NCI-H524 treated with DMSO at 0.1 percent for 48 hours (cell line): Measurements from ENCODE around the gene GVQW3.

Experiments used
- DNase-seq: peaks from one replicate; lab custom pipeline; 2025; lab: John Stamatoyannopoulos, UW

The GVQW3 gene

DNA sequence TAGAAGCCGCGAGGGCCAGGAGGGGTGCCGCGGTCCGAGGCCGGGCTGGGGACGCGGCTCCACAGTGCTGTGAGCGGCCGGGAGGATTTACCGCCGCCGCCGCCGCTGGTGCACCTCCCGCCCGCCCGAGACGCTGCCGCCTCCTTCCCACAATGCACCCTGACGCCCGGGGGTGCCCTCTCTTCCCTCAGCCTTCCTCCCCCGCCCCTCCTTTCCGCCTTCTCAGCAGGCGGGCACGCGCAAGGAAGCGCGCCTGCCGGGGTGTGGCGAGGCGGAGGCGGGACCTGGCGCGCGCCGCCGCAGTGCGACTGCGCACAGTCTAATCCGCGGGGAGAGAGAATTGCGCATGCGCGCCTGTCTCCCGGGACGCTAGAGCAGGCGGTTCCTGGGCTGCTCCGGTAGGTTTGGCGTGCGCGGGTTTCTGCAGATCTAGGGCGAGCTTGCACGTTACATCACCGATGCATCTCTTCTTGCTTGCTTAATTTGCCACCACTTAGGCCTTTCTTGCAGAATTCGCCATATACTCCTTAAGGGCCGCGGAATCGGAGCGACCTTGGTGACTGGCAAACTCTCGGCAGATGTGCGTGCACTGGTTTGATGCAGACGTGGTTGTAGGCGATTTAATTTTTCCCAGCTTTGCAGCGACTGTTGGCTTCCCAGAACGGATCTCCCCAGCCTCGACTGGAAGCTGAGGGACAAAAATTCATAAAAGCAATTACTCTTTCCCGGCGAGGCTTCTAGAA lies at the start of gene GVQW3, which contains the start of gene THAP12:
GVQW3 (plus strand) TSS at position 347 of the 743 bp plus-strand sequence. CDS start 506 bp downstream, outside the sequence.
THAP12 (minus strand) TSS at position 156 of the 743 bp plus-strand sequence. CDS start 296 bp downstream, outside the sequence.
- peak; percentile 65 for DNase-seq

DNA sequence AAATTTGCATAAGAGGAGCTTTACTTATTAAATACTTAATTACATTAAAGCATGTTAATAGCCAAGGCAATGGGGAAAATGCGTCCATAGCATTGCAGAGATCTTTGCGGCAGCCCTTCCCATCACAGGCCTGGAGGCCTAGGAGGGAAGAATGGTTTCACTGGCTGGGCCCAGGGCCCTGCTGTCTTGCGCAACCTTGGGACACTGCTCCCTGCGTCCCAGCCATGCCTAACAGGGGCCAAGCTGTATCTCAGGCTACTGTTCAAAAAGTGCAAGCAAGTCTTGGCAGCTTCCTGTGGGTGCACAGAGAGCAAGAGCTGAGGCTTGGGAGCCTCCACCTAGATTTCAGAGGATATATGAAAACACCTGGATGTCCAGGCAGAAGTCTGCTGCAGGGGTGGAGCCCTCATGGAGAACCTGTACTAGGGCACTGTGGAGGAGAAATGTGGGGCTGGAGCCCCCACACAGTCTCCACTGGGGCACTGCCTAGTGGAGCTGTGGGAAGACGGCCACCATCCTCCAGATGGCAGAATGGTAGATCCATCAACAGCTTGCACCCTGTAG lies 46.2 kb upstream of the GVQW3 start:
- no peak for DNase-seq

DNA sequence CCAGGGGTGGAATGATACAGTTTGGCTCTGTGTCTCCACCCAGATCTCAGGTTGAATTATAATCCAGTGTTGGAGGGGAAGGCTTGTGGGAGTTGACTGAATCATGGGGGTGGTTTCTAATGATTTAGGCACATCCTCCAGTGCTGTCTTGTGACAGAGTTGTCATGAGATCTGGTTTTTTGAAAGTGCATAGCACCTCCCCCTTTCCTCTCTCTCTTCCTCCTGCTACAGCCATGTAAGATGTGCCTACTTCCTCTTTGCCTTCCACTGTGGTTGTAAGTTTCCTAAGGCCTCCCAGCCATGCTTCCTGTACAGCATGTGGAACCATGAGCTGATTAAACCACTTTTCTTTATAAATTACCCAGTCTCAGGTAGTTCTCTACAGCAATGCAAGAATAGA lies 45.3 kb upstream of the GVQW3 start:
- no peak for DNase-seq

DNA sequence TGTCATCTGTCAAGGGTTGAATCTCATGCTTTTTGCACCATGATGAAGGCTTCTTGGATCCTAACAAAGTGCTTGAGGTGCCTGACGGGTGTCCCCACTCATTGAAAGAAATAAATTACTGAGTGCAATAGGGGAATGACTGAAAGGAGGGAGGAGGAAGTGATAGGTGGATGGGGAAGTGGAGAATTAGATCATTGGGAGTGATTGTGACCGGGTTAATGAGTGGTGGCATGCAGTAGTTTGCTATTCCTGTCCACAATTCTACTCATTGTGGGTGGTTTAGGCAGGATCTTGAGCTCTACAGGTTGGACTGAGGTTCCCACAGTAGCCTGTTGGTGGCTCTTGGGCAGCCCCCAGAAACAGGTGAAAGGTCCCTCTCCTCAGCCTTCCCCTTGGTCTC lies 44.5 kb upstream of the GVQW3 start:
- DNase-seq, result no peak

DNA sequence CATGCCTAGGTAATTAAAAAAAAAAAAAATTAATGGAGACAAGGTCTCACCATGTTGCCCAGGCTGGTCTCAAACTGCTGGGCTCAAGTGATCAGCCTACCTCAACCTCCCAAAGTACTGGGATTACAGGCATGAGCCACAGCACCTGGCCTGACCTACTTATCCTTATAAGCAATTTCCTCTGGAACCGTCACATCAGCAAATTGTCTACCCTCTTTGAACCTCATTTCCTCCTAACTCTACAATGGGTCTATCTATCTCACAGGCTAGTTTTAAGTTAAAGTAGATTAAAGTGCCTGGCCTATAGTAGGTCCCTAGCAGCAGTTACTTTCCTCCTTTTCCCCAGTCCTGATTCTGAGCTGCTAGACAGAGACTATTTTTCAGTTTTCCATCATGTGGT lies 43.7 kb upstream of the GVQW3 start:
- DNase-seq, result no peak

DNA sequence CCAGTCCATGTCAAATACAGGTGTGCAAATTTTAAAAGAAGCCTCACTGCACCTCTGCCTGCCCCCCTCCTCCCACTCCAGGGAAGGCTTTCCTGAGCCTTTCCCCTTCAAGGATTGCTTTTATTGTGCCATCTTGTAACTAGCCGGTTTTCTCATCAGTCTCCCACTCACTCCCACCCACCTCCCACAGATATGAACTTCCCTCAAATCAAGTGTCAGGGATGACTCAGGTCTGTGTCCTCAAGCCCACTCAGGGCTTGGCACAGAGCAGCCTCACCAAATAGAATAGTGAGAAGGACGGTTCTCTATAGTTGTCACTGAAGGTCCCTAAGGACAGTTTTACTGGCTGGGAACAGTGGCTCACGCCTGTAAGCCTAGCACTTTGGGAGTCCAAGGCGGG lies 43.2 kb upstream of the GVQW3 start:
- no peak for DNase-seq

DNA sequence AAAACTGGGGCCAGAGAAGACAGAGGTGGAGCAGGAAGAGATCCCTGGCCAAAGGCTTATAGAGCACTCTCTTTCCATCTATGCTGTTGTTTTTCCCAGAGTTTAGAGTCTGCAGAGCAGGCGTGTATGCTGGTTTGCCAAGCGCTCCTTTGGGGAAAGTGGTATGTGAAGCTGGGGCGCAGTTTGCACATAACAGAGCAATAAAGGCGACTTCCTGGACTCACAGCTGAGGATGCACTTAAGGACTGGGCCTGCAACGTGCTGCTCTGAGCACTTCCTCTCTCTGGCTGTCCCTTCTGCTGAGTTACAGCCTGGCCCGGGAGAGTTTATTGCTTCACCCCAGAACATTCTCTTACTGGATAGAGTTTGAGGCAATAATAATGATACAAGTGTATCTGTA lies 41.9 kb upstream of the GVQW3 start:
- no peak for DNase-seq

DNA sequence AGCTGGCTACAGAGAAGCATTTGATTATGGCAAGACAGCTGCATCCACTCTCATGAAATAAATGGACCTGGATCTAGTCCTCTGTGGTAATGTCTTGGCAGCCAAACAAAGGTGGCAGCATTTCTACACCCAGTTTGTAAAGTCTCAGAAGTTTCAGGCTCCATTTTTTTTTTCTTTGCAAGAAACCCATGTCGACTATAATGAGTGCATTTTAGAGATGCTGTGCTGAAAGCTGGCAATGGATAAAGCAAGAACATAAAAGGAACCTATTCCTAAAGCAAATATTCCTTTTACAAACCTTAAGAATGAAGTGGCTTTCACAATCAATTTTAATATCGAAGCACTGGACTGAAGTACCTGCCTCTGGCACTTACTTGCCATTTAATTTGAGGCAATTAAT lies 33.7 kb upstream of the GVQW3 start:
- no peak for DNase-seq

DNA sequence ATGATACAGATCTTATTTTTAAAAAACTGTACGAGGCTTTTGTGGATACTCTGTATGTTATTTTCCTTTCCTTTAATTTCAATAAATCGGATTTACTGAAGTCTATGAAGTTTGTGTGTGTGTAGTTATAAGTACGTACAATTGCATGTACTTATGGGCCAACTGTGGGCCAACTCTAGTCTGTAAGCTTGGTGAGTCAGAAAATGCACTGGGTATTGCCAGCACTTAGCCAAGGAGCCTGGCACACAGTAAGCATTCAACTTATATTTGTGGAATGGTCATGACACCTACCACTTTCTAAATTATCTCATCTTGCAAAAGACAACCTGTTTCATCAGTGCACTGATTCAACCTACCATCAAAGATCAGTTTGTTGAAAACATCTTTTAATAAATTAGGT lies 32.8 kb upstream of the GVQW3 start:
- no peak for DNase-seq

DNA sequence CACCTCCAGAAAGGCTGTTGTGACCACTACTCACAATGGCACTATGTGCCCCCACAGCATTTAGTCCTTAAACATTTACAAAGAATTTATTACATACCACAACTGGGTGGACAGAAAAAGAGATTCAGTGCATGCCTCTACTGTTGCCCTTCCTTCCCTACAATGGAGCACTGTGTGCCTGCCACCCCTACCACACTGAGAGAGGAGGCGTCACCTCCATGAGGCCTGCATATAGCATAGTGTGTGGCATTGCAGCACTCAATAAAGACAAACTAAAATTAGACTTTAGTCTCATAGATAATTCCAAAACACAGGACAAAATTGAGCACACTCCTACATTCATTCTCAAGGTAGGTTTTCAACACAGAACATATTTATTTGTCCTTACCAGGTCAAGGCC lies 26.0 kb upstream of the GVQW3 start:
- no peak for DNase-seq

DNA sequence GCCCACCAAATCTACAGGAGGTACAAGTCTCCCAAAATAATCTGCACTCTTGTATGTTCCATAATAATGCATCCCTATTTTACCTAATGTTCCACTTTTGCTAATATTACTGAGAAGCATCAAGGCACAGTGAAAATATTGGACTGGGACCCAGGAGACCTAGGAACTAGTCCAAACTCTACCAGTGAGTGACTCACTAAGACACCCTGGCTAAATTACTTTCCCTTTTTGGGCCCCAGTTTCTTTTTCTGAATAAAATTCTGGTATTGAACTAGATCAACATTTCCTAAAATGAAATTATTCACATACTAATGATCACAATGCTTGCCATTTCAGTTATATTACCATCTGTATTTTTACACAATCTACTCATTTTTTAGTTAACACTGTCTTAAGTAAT lies 19.7 kb upstream of the GVQW3 start:
- no peak for DNase-seq

DNA sequence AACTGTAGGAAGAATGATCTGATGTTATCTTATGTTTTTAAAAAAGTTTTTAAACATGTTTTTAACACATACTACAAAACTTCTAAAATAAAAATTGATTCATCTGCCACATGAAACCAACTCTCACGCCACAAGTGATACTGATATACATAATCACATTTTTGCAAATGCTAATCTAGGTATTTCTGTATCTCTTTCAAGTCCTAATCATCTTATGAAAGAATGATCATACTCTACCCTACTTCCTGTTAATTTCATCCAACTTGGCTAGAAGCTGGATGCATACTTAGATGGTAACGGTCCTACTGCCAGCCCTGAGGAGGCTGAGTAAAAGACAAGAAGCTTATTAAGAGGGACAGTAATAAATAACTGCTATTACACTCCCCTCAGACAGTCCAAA lies 19.3 kb upstream of the GVQW3 start:
- DNase-seq, result no peak

DNA sequence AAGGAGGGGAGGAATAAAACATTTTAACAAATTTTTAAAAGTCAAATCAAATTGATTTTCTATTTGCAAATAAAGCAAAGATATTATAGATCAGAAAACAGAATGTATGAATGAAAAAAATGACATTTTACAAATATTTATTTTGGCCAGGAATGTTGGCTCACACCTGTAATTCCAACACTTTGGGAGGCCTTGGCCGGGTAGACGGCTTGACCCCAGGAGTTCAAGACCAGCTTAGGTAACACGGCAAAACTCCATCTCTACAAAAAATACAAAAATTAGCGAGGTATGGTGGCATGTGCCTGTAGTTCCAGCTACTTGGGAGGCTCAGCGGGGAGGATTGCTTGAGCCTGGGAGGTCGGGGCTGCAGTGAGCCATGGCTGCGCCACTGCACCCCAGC lies 18.4 kb upstream of the GVQW3 start:
- no peak for DNase-seq

DNA sequence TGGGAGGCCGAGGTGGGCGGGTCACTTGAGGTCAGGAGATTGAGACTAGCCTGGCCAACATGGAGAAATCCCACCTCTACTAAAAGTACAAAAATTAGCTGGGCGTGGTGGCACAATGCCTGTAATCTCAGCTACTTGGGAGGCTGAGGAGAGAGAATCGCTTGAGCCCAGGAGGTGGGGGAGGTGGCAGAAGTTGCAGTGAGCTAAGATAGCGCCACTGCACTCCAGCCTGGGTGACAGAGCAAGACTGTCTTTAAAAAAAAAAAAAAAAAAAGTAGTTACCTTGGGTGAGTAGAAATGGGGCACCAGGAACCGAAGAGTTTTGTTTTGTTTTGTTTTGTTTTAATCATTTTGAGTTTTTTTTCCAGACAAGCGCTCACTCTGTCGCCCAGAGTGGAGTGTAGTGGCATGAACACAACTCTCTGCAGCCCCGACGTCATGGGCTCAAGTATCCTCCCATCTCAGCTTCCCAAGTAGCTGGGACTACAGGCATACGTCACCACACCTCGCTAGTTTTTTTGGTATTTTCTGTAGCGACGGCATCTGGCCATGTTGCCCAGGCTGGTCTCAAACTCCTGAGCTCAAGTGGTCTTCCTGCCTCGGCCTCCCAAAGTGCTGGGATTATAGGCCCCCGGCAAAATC lies 16.0 kb upstream of the GVQW3 start:
- no peak for DNase-seq

DNA sequence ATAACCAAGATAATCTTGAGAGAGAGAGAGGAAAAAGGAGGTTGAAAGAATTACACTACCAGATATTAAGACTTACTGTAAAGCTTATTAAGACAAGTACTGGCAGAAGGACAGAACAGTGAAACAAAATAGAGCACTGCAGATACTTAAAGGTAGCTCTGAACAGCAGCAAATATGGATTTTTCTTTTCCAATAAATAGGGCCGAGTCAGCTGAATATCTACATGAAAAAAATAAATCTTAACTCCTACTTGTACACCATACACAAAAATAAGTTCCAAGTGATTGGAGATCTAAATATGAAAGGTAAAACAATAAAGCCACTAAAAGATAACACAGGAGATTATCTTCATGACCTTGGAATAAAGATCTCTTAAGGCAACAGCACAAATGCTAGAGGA lies 12.6 kb upstream of the GVQW3 start:
- no peak for DNase-seq

DNA sequence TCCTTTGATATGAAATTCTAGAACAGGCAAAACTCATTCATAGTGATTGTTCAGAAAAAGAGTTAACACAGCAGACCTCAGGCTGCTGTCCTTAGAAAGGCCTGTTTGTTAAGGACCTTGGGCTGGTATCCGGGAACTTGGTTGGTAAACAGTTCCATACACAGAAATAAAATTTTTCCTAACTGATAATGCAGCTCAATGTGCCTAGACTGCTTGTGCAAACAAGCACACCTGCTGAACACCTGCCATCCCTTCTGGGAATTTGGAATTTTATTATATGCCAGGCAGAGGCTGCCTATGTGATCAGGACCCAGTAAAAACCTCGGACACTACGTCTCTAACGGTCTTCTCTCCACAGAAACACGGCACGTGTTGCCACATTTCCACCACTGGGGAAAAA lies 11.7 kb upstream of the GVQW3 start:
- DNase-seq, result no peak

DNA sequence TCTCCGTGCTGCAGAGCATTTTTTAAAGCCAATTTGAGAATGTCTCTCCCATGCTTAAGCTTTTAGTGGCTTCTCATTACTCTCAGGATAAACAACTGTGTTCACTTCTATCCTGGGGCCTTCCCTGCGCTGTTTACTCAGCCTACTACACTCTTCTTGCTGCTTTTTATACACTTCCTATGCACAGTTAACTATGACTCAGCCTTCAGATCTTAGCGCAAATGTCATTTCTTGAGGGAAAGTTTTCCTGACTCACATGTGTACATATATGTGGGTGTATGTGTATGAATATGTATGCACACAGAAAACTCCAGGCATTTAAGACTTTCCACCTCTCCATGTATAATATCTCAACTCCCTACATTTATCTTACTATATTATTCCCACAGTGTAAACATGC lies 10.0 kb upstream of the GVQW3 start:
- no peak for DNase-seq

DNA sequence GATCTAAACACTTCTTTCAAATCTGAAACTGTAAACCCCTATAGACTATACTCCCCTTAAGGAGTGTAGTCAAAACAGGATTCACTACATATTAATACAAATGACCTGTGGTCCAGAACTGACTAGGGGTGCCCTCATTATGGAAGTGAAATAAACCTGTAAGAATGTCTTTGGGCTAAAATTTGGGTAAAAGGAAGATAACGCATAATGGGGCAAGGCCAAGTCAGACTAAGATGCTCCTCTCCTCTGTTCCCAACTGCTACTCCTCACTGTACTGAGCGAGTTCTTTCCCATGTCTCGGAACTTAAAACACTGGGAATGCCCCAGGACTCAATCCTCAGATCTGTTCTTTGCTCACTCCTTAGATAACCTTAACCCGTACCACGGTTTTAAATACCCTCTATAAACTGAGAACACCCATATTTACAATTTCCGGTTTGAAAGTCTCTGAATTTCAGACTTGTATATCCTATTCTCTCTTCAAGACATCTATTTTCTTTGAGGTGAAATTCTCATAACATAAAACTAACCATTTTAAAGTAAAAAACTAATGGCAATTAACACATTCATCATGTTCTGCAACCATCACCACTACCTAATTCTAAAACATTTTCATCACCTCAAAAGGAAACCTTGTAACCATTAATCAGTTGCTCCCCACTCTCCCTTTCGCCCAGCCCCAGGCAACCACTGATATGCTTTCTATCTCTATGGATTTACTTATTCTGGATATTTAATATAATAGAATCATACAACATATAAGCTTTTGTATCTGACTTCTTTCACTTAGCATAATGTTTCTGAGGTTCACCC lies 4.2 kb upstream of the GVQW3 start:
- no peak for DNase-seq

DNA sequence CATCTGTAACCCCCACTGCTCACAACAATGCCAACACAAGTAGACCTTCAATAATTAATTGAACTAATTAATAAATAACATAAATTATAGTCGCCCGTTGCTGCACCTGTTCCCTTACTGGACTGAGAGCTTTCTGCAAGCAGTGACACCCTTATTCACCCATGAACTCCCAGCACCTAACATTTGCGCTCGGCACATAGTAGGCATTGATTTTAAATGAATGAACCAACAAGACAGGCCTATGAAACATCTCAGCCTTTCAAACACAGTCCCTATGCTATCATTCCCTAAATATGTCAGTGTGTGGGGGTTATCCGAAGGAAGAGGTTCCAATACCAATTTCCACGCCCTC lies 1.3 kb upstream of the GVQW3 start:
- no peak for DNase-seq

DNA sequence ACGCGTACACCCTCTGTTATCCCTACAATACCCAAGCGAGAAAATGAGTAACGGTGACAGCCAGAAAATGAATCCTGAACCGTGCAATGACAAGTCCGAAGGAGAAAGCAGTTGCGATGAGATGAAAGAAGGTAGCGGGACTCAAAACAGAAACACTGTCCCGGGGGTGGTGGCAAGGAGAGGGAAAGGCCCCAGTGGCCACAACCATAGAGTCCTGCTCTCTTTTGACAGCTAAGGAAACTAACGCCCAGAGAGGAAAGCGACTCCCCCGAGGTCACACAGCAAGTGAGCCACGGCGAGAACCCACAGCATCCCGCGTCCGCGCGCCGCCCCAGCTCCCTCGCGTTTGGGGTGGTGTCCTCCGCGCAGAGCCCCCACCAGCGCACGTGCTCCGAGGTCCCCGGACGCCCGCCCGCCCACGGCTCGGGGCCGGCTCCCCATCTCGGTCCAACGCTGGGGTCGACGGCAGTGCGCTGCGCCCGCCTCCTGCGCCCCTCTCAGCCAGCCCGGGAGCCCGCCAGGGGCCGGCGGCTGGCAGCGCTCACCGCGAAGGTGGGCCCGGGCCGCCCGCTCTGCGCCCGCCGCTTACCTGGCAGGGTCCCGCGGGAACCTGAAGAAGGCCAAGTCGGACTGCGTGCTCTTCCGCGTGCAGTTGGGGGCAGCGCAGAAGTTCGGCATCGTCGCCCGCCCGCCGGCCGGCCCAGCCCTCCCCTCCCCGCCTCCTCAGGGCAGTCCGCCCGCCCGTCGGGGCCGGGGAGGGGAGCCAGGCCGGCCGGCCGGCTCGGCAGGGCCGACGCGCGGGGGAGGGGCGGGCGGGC lies 755 bp upstream of the GVQW3 start:
- no peak for DNase-seq

DNA sequence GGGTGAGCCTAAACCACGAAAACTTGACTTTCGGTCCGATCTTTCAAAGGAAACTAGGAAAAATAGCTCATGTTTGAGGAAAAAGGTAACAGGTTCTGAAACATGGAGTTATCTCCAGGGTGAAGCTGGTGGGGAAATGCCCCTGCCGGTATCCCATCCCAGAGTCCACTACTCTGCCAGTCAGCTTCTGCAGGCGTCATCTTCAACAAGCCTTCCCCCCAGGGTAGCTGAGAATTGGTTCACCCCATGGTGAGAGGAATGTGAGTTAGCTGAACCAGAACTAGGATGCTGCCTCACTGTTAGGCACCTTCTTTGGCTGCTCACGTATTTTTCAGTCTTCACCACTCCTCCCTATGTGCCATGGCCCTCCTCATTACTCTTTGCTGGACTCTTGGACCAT lies 1.1 kb downstream of the GVQW3 start:
- DNase-seq, result no peak

DNA sequence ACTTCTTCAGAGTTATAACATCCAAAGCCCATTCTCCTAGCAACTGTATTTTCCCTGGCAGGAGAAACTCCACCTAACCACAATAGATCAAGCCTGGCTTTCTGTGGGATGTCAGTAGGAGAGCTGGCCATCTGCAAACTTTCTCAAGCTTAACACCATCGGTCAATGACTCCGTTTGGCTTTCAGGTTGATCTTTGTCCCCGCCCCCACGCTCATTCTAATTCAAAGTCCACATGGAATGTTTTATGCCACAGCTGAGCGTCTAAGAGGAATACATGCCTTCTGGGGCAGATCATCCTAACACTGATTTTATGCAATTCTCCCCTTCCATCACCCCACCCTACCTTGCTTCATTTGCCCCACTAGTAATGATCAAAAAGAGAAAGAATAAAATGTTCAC lies 4.8 kb downstream of the GVQW3 start:
- no peak for DNase-seq
